ENCODE data around the gene BOLA1. TPM values are rescaled to one million over a fixed set of nuclear protein-coding genes. Genes with fewer than 3 reads are reported as not detected.

BOLA1 gene
- total and polyA plus RNA-seq, 2 of the 13 experiments (the other 11 are each of a cell fraction or from before 2014, with no cell fraction given) = 3.2 to 4.2 TPM

DNA sequence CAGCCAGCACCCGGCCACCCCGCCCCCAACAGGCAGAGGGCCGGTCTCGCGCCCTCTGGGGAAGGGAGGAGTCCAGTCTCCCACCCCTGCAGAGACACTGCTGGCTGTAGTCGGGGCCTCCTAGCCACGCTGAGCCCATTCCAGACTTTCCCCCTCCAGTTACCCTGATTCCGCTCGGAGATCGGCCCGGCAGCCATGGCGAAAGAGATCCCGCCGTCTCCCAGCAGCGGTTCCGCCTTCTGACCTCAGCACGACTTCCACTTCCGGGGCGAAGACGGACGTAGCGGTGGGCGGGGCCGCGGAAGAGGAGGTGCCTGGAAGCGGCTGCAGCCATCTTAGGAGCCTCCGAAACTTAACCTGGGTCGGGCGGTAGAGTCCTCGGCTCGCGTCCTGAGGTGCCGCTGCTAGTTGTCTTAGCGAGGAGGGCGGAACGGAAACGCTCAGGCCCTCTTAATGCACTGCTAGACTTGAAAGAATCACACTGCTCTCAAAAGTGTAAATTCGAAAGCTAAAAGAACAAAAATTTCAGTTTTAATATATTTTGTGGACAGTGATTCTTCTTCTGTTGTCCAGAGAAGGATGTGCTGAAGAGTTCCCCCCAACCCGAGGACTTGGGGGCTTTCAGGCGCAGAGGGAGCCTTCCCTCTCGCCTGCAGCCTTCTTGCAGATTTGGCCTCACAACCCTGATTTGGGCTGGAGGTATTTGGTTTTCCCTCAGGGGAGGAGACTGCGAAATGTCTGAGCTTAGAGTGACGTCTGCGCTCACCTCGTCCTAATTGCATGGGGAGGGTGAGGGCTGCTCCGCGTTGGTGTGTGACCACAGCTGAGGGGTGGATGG lies 28.4 kb downstream of the BOLA1 start, which contains the start of gene SF3B4 (continued):
- TF ChIP-seq, protein P1, sequence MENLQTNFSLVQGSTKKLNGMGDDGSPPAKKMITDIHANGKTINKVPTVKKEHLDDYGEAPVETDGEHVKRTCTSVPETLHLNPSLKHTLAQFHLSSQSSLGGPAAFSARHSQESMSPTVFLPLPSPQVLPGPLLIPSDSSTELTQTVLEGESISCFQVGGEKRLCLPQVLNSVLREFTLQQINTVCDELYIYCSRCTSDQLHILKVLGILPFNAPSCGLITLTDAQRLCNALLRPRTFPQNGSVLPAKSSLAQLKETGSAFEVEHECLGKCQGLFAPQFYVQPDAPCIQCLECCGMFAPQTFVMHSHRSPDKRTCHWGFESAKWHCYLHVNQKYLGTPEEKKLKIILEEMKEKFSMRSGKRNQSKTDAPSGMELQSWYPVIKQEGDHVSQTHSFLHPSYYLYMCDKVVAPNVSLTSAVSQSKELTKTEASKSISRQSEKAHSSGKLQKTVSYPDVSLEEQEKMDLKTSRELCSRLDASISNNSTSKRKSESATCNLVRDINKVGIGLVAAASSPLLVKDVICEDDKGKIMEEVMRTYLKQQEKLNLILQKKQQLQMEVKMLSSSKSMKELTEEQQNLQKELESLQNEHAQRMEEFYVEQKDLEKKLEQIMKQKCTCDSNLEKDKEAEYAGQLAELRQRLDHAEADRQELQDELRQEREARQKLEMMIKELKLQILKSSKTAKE (CRISPR knock-in tag; IDR thresholded peaks at IDR 0.05; ENCODE audit: borderline replicate concordance) = peak; percentile 25; the same call in 1 of the 2 replicates
- TF ChIP-seq DNMT1 (CRISPR knock-in tag; IDR thresholded peaks at IDR 0.05) = no peak
- TF ChIP-seq FOSL2 (CRISPR knock-in tag; IDR thresholded peaks at IDR 0.05) = peak; percentile 63
- no peak for TF ChIP-seq PRDM4 (CRISPR knock-in tag; IDR thresholded peaks at IDR 0.05; ENCODE audit: borderline replicate concordance)
- TF ChIP-seq SMYD3 (CRISPR knock-in tag; IDR thresholded peaks at IDR 0.05) = no peak
- TF ChIP-seq, protein P2, sequence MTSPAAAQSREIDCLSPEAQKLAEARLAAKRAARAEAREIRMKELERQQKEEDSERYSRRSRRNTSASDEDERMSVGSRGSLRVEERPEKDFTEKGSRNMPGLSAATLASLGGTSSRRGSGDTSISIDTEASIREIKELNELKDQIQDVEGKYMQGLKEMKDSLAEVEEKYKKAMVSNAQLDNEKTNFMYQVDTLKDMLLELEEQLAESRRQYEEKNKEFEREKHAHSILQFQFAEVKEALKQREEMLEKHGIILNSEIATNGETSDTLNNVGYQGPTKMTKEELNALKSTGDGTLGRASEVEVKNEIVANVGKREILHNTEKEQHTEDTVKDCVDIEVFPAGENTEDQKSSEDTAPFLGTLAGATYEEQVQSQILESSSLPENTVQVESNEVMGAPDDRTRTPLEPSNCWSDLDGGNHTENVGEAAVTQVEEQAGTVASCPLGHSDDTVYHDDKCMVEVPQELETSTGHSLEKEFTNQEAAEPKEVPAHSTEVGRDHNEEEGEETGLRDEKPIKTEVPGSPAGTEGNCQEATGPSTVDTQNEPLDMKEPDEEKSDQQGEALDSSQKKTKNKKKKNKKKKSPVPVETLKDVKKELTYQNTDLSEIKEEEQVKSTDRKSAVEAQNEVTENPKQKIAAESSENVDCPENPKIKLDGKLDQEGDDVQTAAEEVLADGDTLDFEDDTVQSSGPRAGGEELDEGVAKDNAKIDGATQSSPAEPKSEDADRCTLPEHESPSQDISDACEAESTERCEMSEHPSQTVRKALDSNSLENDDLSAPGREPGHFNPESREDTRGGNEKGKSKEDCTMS (CRISPR knock-in tag; conservative IDR thresholded peaks at IDR 0.05) = no peak
- no peak for TF ChIP-seq TEAD2 (CRISPR knock-in tag; IDR thresholded peaks at IDR 0.05)
- 0 out of 2 replicates have a peak, but pooled peaks have one; percentile 55 for TF ChIP-seq ZNF746 (CRISPR knock-in tag; IDR thresholded peaks at IDR 0.05)
- 0 out of 2 replicates have a peak, but pooled peaks have one; percentile 47 for TF ChIP-seq HMGXB3 (CRISPR knock-in tag; IDR thresholded peaks at IDR 0.05; ENCODE audit: borderline replicate concordance)
- TF ChIP-seq, protein P3, sequence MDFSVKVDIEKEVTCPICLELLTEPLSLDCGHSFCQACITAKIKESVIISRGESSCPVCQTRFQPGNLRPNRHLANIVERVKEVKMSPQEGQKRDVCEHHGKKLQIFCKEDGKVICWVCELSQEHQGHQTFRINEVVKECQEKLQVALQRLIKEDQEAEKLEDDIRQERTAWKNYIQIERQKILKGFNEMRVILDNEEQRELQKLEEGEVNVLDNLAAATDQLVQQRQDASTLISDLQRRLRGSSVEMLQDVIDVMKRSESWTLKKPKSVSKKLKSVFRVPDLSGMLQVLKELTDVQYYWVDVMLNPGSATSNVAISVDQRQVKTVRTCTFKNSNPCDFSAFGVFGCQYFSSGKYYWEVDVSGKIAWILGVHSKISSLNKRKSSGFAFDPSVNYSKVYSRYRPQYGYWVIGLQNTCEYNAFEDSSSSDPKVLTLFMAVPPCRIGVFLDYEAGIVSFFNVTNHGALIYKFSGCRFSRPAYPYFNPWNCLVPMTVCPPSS (IDR thresholded peaks at IDR 0.05) = no peak
- no peak for TF ChIP-seq RBM22 (optimal IDR thresholded peaks at IDR 0.05; ENCODE audit: low read length)
- TF ChIP-seq SP2 (CRISPR knock-in tag; IDR thresholded peaks at IDR 0.05) = peak; percentile 88
- TF ChIP-seq, protein P4, sequence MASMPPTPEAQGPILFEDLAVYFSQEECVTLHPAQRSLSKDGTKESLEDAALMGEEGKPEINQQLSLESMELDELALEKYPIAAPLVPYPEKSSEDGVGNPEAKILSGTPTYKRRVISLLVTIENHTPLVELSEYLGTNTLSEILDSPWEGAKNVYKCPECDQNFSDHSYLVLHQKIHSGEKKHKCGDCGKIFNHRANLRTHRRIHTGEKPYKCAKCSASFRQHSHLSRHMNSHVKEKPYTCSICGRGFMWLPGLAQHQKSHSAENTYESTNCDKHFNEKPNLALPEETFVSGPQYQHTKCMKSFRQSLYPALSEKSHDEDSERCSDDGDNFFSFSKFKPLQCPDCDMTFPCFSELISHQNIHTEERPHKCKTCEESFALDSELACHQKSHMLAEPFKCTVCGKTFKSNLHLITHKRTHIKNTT (CRISPR knock-in tag; IDR thresholded peaks at IDR 0.05) = no peak
- no peak for TF ChIP-seq ZFP62 (CRISPR knock-in tag; IDR thresholded peaks at IDR 0.05)

All from HepG2 (cell line).